ENCODE results near the gene AUP1. TPM values are rescaled to one million over a fixed set of nuclear protein-coding genes. Genes with fewer than 3 reads are reported as not detected.

The AUP1 gene
- total and polyA plus RNA-seq, 10 of the 15 experiments (the other 5 are each of a cell fraction or from before 2014, with no cell fraction given), result 39.1 to 215 (median 138) TPM

GRCh38 chr2:74553892-74554819 is 24.6 kb upstream of the AUP1 start, which contains the start of the genes DOK1 and LOXL3 (continued):
- no peak for TF ChIP-seq SMAD1 (IDR thresholded peaks at IDR 0.05; ENCODE audit: low read depth, partially characterized antibody)
- peak; percentile 54; the same call in 1 of the 2 replicates for TF ChIP-seq JUNB (IDR thresholded peaks at IDR 0.05)
- TF ChIP-seq GABPA (IDR thresholded peaks at IDR 0.05; ENCODE audit: low read depth), result no peak
- no peak for TF ChIP-seq MYC (IDR thresholded peaks at IDR 0.05; ENCODE audit: insufficient read depth, insufficient read length, insufficient replicate concordance, low read length, severe bottlenecking)
- TF ChIP-seq NR2C2 (IDR thresholded peaks at IDR 0.05; ENCODE audit: borderline replicate concordance, control insufficient read depth, insufficient read length, low read depth), result no peak
- no peak; the same call in 1 of the 2 replicates for TF ChIP-seq HDGF (IDR thresholded peaks at IDR 0.05)
- TF ChIP-seq NFIC (IDR thresholded peaks at IDR 0.05; ENCODE audit: low read depth, low read length), result no peak
- no peak for TF ChIP-seq WRNIP1 (IDR thresholded peaks at IDR 0.05; ENCODE audit: borderline replicate concordance, low read depth, low read length)
- TF ChIP-seq MYB (IDR thresholded peaks at IDR 0.05; ENCODE audit: borderline replicate concordance, low read depth, low read length), result no peak
- peak; percentile 99 for TF ChIP-seq CREM (IDR thresholded peaks at IDR 0.05; ENCODE audit: low read depth)
- TF ChIP-seq NFYB (IDR thresholded peaks at IDR 0.05; ENCODE audit: insufficient read depth, low read depth, low read length), result no peak
- peak; percentile 99 for TF ChIP-seq ATF7 (IDR thresholded peaks at IDR 0.05; ENCODE audit: low read depth)
- no peak for TF ChIP-seq TCF7 (IDR thresholded peaks at IDR 0.05; ENCODE audit: borderline replicate concordance)
- TF ChIP-seq EED (IDR thresholded peaks at IDR 0.05; ENCODE audit: low read depth), result peak; percentile 59
- TF ChIP-seq RCOR1 (conservative IDR thresholded peaks at IDR 0.05; ENCODE audit: low read depth, low read length), result no peak
- TF ChIP-seq RAD51 (IDR thresholded peaks at IDR 0.05), result no peak
- peak; percentile 32; the same call in 1 of the 2 replicates for TF ChIP-seq ZNF687 (IDR thresholded peaks at IDR 0.05)
- TF ChIP-seq POLR2A (IDR thresholded peaks at IDR 0.05; ENCODE audit: low read depth, low read length), result peak; percentile 62
- TF ChIP-seq KLF5 (IDR thresholded peaks at IDR 0.05; ENCODE audit: partially characterized antibody), result peak; percentile 44
- TF ChIP-seq IKZF2 (IDR thresholded peaks at IDR 0.05), result peak; percentile 47 to 49; a peak in 3 of 4 replicates
- no peak for TF ChIP-seq CHD4 (IDR thresholded peaks at IDR 0.05)
- TF ChIP-seq, protein P1, sequence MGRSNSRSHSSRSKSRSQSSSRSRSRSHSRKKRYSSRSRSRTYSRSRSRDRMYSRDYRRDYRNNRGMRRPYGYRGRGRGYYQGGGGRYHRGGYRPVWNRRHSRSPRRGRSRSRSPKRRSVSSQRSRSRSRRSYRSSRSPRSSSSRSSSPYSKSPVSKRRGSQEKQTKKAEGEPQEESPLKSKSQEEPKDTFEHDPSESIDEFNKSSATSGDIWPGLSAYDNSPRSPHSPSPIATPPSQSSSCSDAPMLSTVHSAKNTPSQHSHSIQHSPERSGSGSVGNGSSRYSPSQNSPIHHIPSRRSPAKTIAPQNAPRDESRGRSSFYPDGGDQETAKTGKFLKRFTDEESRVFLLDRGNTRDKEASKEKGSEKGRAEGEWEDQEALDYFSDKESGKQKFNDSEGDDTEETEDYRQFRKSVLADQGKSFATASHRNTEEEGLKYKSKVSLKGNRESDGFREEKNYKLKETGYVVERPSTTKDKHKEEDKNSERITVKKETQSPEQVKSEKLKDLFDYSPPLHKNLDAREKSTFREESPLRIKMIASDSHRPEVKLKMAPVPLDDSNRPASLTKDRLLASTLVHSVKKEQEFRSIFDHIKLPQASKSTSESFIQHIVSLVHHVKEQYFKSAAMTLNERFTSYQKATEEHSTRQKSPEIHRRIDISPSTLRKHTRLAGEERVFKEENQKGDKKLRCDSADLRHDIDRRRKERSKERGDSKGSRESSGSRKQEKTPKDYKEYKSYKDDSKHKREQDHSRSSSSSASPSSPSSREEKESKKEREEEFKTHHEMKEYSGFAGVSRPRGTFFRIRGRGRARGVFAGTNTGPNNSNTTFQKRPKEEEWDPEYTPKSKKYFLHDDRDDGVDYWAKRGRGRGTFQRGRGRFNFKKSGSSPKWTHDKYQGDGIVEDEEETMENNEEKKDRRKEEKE (IDR thresholded peaks at IDR 0.05), result no peak
- peak; percentile 91; the same call in 1 of the 2 replicates for TF ChIP-seq DPF2 (IDR thresholded peaks at IDR 0.05)
- no peak for TF ChIP-seq ETV6 (conservative IDR thresholded peaks at IDR 0.05 in 1 of 2, IDR thresholded peaks at IDR 0.05 in 1 of 2; ENCODE audit: borderline replicate concordance in 1 of 2, low read depth in 1 of 2)
- peak; percentile 55 for TF ChIP-seq RELA (IDR thresholded peaks at IDR 0.05; ENCODE audit: borderline replicate concordance, partially characterized antibody)

Data from GM12878 (cell line).